ENCODE measurements around the gene SLC17A2. TPM values are rescaled to one million over a fixed set of nuclear protein-coding genes. Genes with fewer than 3 reads are reported as not detected.

The SLC17A2 gene
- total RNA-seq, 2 donors from 2014 or later: not detected

- TF ChIP-seq, protein P1, sequence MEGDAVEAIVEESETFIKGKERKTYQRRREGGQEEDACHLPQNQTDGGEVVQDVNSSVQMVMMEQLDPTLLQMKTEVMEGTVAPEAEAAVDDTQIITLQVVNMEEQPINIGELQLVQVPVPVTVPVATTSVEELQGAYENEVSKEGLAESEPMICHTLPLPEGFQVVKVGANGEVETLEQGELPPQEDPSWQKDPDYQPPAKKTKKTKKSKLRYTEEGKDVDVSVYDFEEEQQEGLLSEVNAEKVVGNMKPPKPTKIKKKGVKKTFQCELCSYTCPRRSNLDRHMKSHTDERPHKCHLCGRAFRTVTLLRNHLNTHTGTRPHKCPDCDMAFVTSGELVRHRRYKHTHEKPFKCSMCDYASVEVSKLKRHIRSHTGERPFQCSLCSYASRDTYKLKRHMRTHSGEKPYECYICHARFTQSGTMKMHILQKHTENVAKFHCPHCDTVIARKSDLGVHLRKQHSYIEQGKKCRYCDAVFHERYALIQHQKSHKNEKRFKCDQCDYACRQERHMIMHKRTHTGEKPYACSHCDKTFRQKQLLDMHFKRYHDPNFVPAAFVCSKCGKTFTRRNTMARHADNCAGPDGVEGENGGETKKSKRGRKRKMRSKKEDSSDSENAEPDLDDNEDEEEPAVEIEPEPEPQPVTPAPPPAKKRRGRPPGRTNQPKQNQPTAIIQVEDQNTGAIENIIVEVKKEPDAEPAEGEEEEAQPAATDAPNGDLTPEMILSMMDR (IDR thresholded peaks at IDR 0.05): no peak
- Histone ChIP-seq H3K27ac (no peak overlapping the region), H3K4me1 (no peaks in the 10 kb centered on the region), H3K9me3 (no peaks in the 10 kb centered on the region), H3K36me3 (no peaks in the 10 kb centered on the region), H3K27me3 (no peaks in the 10 kb centered on the region), H3K4me3 (no peak overlapping the region)
- DNase-seq (ENCODE audit: low spot score): no peak
Observed at GRCh38 chr6:25921525-25922203, 8.8 kb downstream of the SLC17A2 start.

- Histone ChIP-seq H3K36me3 (no peaks in the 10 kb centered on the region), H3K4me1 (no peaks in the 10 kb centered on the region), H3K27me3 (no peaks in the 10 kb centered on the region), H3K27ac (no peak overlapping the region), H3K4me3 (no peak overlapping the region), H3K9me3 (no peaks in the 10 kb centered on the region)
- TF ChIP-seq, protein P1 (IDR thresholded peaks at IDR 0.05): no peak
- DNase-seq (ENCODE audit: low spot score): no peak
Observed at GRCh38 chr6:25919657-25920056, 10.8 kb downstream of the SLC17A2 start.

DNA sequence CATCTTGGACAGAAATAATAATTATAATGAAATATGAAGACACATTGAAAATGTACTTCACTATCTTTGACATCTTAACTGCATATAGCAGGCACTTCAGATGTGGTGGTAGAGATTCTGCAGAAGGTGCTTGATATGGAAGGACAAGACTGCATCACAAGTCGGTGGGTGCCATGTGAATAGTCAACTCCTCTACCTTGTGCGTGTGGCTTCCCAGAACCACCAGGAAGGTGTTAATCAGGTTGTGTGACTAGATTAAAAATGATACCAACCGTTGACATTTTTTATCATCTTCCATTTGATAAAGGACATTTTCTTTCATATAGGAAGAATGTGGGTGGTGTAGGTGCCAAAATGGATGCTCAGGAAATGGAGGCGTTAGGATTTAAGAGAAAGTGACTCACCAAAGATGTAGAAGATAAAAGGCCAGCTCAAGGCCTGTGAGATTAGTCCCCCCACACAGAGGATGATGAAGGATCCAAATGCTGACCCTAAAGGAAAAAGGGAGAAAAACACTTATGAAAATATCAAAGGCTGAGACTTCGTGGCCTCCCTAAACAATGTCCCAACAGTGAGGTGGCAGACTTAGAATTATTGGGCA, 12.3 kb downstream of the SLC17A2 start:
- DNase-seq (ENCODE audit: low spot score): no peak
- H3K4me1 ChIP-seq: no peaks in the 10 kb centered on the region
- no peaks in the 10 kb centered on the region for H3K36me3 ChIP-seq
- TF ChIP-seq, protein P1 (IDR thresholded peaks at IDR 0.05): no peak
- H3K27me3 ChIP-seq: no peaks in the 10 kb centered on the region
- no peak overlapping the region for H3K4me3 ChIP-seq
- H3K9me3 ChIP-seq: no peaks in the 10 kb centered on the region
- H3K27ac ChIP-seq: no peak overlapping the region

GRCh38 chr6:25916789-25917490, 13.6 kb downstream of the SLC17A2 start:
- Histone ChIP-seq H3K27ac (no peak overlapping the region), H3K27me3 (no peaks in the 10 kb centered on the region), H3K36me3 (no peaks in the 10 kb centered on the region), H3K9me3 (no peaks in the 10 kb centered on the region), H3K4me1 (no peaks in the 10 kb centered on the region), H3K4me3 (no peak overlapping the region)
- TF ChIP-seq, protein P1 (IDR thresholded peaks at IDR 0.05): no peak
- DNase-seq (ENCODE audit: low spot score): no peak

- TF ChIP-seq, protein P1 (IDR thresholded peaks at IDR 0.05): no peak
- DNase-seq (ENCODE audit: low spot score): no peak
- Histone ChIP-seq H3K4me3 (no peak overlapping the region), H3K27ac (no peak overlapping the region), H3K9me3 (no peaks in the 10 kb centered on the region), H3K4me1 (no peaks in the 10 kb centered on the region), H3K36me3 (no peaks in the 10 kb centered on the region), H3K27me3 (no peaks in the 10 kb centered on the region)
Observed at GRCh38 chr6:25916330-25916729, 14.2 kb downstream of the SLC17A2 start.

Data from right atrium auricular region (tissue), 2 donors.